AG09319 (cell line): ENCODE measurements around the gene IKZF4.
"Not testable (repeated sequence)": the region's sequence is repeated elsewhere in the genome, so short reads cannot be mapped to it uniquely, and the experiment has no call there.

ENCODE experiments used
- DNase-seq: peaks from one replicate; pipeline ENCODE4 v3.0.0-alpha.2; 2010; ENCODE audit warnings: low read depth; ENCODE audit errors: extremely low read depth
- CTCF ChIP-seq: IDR thresholded peaks from 2 replicates; pipeline ENCODE4 v1.5.1; 2011; ENCODE audit warnings: low read depth, mild to moderate bottlenecking, inconsistent platforms, low read length, moderate library complexity

IKZF4 gene

GRCh38 chr12:56001487-56002100, 19.2 kb upstream of the IKZF4 start:
- no peak for TF ChIP-seq CTCF
- no peak for DNase-seq

DNA sequence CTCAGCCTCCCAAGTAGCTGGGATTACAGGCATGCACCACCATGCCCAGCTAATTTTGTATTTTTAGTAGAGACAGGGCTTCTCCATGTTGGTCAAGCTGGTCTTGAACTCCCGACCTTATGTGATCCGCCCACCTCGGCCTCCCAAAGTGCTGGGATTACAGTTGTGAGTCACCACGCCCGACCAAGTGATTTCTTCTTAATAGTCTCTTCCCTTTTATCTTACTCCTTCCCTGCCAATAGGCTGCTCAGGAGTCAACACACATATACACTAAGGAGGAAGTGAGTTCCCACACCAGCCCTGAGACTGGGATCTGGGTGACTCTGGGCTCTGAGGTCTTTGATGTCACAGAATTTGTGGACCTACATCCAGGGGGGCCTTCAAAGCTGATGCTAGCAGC, 17.5 kb upstream of the IKZF4 start:
- DNase-seq, result not testable (repeated sequence)

DNA sequence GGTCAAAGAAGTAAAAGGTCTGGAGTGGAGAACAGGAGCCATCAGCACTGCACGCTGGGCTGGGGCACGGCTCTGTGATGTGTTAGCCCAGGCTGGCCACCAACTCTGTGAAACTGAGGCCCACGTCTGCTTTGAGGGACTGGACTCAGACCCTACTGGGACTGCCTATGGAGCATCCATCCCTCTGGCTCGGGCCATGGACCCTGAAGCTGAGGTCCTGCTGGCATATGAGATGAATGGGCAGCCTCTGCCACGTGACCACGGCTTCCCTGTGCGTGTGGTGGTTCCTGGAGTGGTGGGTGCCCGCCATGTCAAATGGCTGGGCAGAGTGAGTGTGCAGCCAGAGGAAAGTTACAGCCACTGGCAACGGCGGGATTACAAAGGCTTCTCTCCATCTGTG, 16.6 kb upstream of the IKZF4 start:
- DNase-seq, result no peak
- no peak for TF ChIP-seq CTCF

- DNase-seq, result no peak
- TF ChIP-seq CTCF, result no peak
These were observed 13.0 kb upstream of the IKZF4 start for GRCh38 chr12:56007564-56008559.

GRCh38 chr12:56010111-56010570, 10.7 kb upstream of the IKZF4 start:
- DNase-seq, result no peak
- TF ChIP-seq CTCF, result no peak

DNA sequence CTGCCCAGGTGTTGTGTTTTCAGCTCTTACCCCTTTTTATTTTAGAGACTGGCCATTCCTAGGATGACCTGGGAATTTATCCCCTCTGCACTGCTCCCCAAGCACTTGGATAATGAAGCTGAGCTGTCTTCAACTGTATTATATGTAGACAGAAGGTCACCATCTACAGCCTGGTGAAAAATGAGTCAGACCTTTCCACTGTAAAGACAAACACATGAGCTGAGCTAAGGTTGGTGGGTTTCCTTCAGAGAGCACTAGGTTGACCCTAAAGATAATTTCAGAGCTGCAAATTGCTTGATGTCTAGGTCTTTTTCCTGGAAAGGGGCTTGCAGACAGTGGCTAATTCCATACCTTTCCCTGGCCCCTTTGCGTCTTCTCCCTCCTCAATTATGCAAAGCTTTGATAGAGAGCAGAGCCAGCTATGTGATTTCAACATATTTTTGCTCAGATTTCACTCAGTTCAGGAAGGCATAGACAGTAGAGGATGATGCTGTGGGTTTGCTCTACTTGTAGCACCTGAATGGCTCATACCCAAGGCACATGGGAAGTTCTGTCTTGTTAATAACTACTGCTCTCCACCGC, 9.2 kb upstream of the IKZF4 start:
- no peak for TF ChIP-seq CTCF
- DNase-seq, result no peak

- no peak for TF ChIP-seq CTCF
- no peak for DNase-seq
These were observed 7.4 kb upstream of the IKZF4 start for GRCh38 chr12:56013482-56013881.
